Body of pancreas (tissue), 4 donors: ENCODE results near the gene PLEKHA6. TPM values are rescaled to one million over a fixed set of nuclear protein-coding genes. Genes with fewer than 3 reads are reported as not detected.

Source experiments
- ATAC-seq: fragments of 150-250 bp; one replicate; pipeline ENCODE4 v1.9.1; 2016
- DNase-seq, 4 donors: peaks; one replicate each; pipeline ENCODE4 v3.0.0-alpha.2; 2019
- H3K27ac ChIP-seq, 4 donors: fragments of 200-600 bp; sonication (generic); 1 replicate in 3 of 4; 2 replicates in 1 of 4; pipeline versions ENCODE4 v1.5.1 to v1.6.1; 2016 to 2019; ENCODE audit warnings: mild to moderate bottlenecking in 1 of 4, mixed read lengths in 1 of 4, moderate library complexity in 1 of 4
- H3K27me3 ChIP-seq, 2 donors: fragments of 200-600 bp; sonication (generic); one replicate each; pipeline ENCODE4 v1.6.0; 2016; ENCODE audit warnings: mild to moderate bottlenecking in 1 of 2
- H3K36me3 ChIP-seq, 2 donors: fragments of 200-600 bp; sonication (generic); replicated peaks in 1 of 2; 2 replicates each; pipeline ENCODE4 v1.5.1; 2016; ENCODE audit warnings: low read depth in 2 of 2; ENCODE audit not compliant: insufficient read depth in 1 of 2
- H3K4me1 ChIP-seq: fragments of 200-600 bp; sonication (generic); one replicate; pipeline ENCODE4 v1.6.0; 2016
- H3K4me3 ChIP-seq, 2 donors: fragments of 200-600 bp; sonication (generic); 1 replicate in 1 of 2; 2 replicates in 1 of 2; pipeline ENCODE4 v1.5.1; 2016 to 2019
- H3K9me3 ChIP-seq, 3 donors: fragments of 200-600 bp; sonication (generic); 1 replicate in 2 of 3; 2 replicates in 1 of 3; pipeline ENCODE4 v1.5.1; 2016
- POLR2A ChIP-seq, 3 donors: fragments of 450-650 bp; IDR thresholded peaks; one replicate each; pipeline ENCODE4 v1.6.1; 2016; ENCODE audit warnings: antibody characterized with exemption in 3 of 3, mild to moderate bottlenecking in 2 of 3
- WGBS, 2 donors: methylation state at CpG; one replicate each; pipeline ENCODE4 v1.1.5; 2017; 5-methylcytosine and 5-hydroxymethylcytosine counted together
- intact Hi-C: fragments of 100-400 bp; cut with DNase I; formaldehyde crosslinking; loops from one replicate; pipeline ENCODE4 v1.15.1; 2023
- total RNA-seq, 2 donors: library from RNA; depleted of rRNA; stranded (reverse); fragments of >200 nt; gene quantifications; one replicate each; pipeline ENCODE4 v1.1.0, GENCODE V29; 2016
- TF ChIP-seq, protein P1 (sequence below), 7 experiments: fragments of 450-650 bp in 4 of 7; fragments of 200-600 bp in 3 of 7; sonication (generic) in 3 of 7; IDR thresholded peaks; one replicate each; pipeline ENCODE4 v1.5.1; 2016 to 2019; ENCODE audit warnings: antibody characterized with exemption in 7 of 7

Gene PLEKHA6
- total RNA-seq, 2 donors from 2014 or later, result 10.9 to 20.4 TPM

DNA sequence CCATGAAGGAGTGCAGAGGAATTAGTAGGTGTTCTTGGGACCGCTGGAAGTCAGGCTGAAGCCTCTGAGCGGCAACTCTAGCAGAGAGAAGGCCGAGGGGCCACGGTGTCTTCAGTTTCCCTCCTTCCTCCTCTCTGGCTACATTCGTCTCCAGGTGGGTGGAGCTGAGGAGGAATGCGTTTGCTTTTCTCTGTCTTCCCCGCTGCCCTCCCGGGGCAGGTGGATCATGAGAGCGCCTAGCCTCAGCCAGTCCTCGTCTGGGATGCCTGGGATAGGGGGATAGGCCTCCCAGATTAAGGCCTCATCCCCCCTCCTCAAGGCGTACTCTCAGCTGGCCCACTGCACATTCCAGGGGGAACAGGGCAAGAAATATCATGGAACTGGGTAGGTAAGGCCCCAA lies 138.5 kb downstream of the PLEKHA6 start:
- peaks cover 6% of the 10 kb centered on the region for H3K4me1 ChIP-seq
- DNase-seq (no peak), ATAC-seq (no peak)
- intact Hi-C loops, result no loop called here
- no peaks in the 10 kb centered on the region for H3K27me3 ChIP-seq
- WGBS, 2 donors, result 79 to 82% methylated on average over 9 to 11 of the region's 11 CpGs
- no peaks in the 10 kb centered on the region for H3K36me3 ChIP-seq
- H3K27ac ChIP-seq, result no peak overlapping the region
- TF ChIP-seq POLR2A (IDR thresholded peaks at IDR 0.05), result no peak
- TF ChIP-seq, protein P1, sequence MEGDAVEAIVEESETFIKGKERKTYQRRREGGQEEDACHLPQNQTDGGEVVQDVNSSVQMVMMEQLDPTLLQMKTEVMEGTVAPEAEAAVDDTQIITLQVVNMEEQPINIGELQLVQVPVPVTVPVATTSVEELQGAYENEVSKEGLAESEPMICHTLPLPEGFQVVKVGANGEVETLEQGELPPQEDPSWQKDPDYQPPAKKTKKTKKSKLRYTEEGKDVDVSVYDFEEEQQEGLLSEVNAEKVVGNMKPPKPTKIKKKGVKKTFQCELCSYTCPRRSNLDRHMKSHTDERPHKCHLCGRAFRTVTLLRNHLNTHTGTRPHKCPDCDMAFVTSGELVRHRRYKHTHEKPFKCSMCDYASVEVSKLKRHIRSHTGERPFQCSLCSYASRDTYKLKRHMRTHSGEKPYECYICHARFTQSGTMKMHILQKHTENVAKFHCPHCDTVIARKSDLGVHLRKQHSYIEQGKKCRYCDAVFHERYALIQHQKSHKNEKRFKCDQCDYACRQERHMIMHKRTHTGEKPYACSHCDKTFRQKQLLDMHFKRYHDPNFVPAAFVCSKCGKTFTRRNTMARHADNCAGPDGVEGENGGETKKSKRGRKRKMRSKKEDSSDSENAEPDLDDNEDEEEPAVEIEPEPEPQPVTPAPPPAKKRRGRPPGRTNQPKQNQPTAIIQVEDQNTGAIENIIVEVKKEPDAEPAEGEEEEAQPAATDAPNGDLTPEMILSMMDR (IDR thresholded peaks at IDR 0.05), result no peak
- no peaks in the 10 kb centered on the region for H3K9me3 ChIP-seq
- no peak overlapping the region for H3K4me3 ChIP-seq

DNA sequence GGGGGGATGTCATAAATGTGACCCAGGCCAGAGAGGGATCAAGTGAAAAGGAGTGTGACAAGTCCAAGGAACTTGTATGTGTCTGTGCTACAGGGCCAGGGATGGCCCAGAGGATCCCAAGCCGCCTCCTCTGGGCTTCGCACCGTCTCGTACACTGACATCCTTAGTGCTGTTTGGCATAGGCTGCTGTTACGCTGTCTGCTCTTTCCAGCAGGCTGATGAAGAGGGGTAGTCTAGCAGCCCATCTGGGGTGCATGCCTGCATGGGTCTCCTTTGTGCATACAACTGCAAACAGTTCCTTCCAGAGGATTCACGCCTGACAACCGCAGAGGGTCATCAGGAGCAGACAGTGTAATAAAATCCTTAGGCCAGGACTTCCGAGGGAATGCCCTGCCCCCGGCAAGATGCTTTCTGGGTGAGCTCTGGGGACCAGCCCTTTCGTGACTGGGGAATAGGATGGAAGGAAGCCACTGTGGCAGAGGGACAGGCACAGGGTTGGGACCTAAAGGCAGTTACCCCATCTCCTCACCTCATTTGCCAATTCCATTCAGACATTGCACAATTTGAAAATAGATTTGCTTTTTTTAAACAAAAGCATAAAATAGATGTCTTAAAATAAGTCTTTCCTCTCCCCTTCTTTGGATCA lies 139.6 kb downstream of the PLEKHA6 start:
- no peaks in the 10 kb centered on the region for H3K36me3 ChIP-seq
- intact Hi-C loops, result no loop called here
- TF ChIP-seq POLR2A (IDR thresholded peaks at IDR 0.05), result no peak
- TF ChIP-seq, protein P1 (IDR thresholded peaks at IDR 0.05), result no peak
- ATAC-seq (no peak), DNase-seq (no peak)
- H3K27ac ChIP-seq, result no peak overlapping the region
- no peaks in the 10 kb centered on the region for H3K9me3 ChIP-seq
- H3K4me3 ChIP-seq, result no peak overlapping the region
- H3K4me1 ChIP-seq, result no peaks in the 10 kb centered on the region
- WGBS, 2 donors, result 91% methylated on average over 10 of the region's 10 CpGs
- no peaks in the 10 kb centered on the region for H3K27me3 ChIP-seq

DNA sequence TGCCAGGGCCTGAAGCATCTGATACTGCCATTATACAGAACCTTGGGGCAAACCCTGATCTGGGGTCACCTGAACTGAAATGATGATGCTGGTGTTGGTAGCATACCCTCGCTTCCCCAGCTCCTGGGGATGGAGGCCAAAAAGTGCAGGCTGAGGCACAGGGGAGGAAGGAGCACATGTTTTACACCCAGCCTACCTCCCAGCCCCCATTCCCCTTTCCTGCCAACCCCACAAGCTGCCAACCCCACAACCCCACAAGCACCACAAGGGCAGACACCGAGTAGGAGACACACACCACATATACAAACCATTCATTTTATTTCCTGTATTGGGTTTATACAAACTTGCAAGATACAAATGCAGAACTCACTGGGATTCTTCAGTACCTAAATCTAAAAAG lies 141.2 kb downstream of the PLEKHA6 start:
- Histone ChIP-seq H3K4me3 (no peak overlapping the region), H3K27ac (no peak overlapping the region), H3K9me3 (no peaks in the 10 kb centered on the region), H3K27me3 (no peaks in the 10 kb centered on the region), H3K4me1 (peaks cover 9% of the 10 kb centered on the region), H3K36me3 (no peaks in the 10 kb centered on the region)
- ATAC-seq (no peak), DNase-seq (no peak)
- WGBS, 2 donors, result 51 to 56% methylated on average over 2 of the region's 2 CpGs
- TF ChIP-seq, protein P1 (IDR thresholded peaks at IDR 0.05), result no peak
- TF ChIP-seq POLR2A (IDR thresholded peaks at IDR 0.05), result no peak
- intact Hi-C loops, result no loop called here

DNA sequence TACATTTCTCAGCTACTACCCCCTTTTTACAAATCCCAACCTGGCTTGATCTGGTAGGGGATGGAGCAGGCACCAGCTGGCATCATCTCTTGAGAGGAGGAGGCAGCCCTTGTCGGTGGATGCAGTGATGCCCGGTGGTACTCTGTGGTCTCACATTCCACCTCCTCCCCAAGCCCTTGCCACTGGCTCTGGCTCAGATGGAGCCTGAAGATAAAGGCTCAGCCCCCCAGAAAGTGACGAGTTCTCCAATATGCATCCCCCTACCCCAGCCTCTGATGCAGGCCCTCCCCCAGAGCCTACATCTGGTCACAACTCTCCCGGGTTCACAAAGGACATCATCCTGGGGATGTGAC lies 142.1 kb downstream of the PLEKHA6 start:
- Histone ChIP-seq H3K4me3 (no peak overlapping the region), H3K4me1 (peaks cover 18% of the 10 kb centered on the region), H3K27me3 (no peaks in the 10 kb centered on the region), H3K27ac (no peak overlapping the region), H3K36me3 (no peaks in the 10 kb centered on the region), H3K9me3 (no peaks in the 10 kb centered on the region)
- TF ChIP-seq, protein P1 (IDR thresholded peaks at IDR 0.05), result no peak
- no peak for TF ChIP-seq POLR2A (IDR thresholded peaks at IDR 0.05)
- DNase-seq (no peak), ATAC-seq (no peak)
- intact Hi-C loops, result no loop called here
- 53 to 60% methylated on average over 4 of the region's 4 CpGs for WGBS, 2 donors
